Kidney epithelial cell (primary cell): Measurements from ENCODE around the gene ODAD4. TPM values are rescaled to one million over a fixed set of nuclear protein-coding genes. Genes with fewer than 3 reads are reported as not detected.
A peak's percentile ranks its signal among the peaks of the same experiment; 100 is the strongest.

Experiments used
- DNase-seq: peaks from one replicate; pipeline ENCODE4 v3.0.0-alpha.2; 2010; ENCODE audit warnings: low read depth
- H3K27me3 ChIP-seq: 2 replicates; pipeline ENCODE4 v1.6.0; 2011; ENCODE audit warnings: low read length; ENCODE audit not compliant: control insufficient read depth, insufficient read depth
- H3K36me3 ChIP-seq: 2 replicates; pipeline ENCODE4 v1.5.1; 2011; ENCODE audit warnings: low read length; ENCODE audit not compliant: control insufficient read depth, insufficient read depth
- H3K4me3 ChIP-seq: 2 replicates; pipeline ENCODE4 v1.5.1; 2011; ENCODE audit warnings: low read depth, mild to moderate bottlenecking, control low read depth, low read length
- CTCF ChIP-seq: IDR thresholded peaks from 2 replicates; pipeline ENCODE4 v1.5.1; 2011; ENCODE audit warnings: mild to moderate bottlenecking, moderate library complexity, low read length, control low read depth, inconsistent platforms; ENCODE audit not compliant: insufficient read depth, poor library complexity, severe bottlenecking
- total RNA-seq: library from RNA; depleted of rRNA; stranded (reverse); fragments of >200 nt; gene quantifications from 2 replicates; pipeline ENCODE4 v1.2.3, GENCODE V29; 2015

The ODAD4 gene
- total RNA-seq, 1 donor from 2014 or later, result 0.84 TPM

- no peaks in the 10 kb centered on the region for H3K27me3 ChIP-seq
- no peak for DNase-seq
- TF ChIP-seq CTCF, result no peak
- H3K4me3 ChIP-seq, result no peak overlapping the region
- peaks cover 6% of the 10 kb centered on the region for H3K36me3 ChIP-seq
Observed at GRCh38 chr17:41892021-41892376, 38.4 kb upstream of the ODAD4 start.

- Histone ChIP-seq H3K27me3 (no peaks in the 10 kb centered on the region), H3K4me3 (no peak overlapping the region), H3K36me3 (peaks cover 7% of the 10 kb centered on the region)
- no peak for TF ChIP-seq CTCF
- no peak for DNase-seq
Observed at GRCh38 chr17:41893384-41893783, 37.0 kb upstream of the ODAD4 start.

- H3K27me3 ChIP-seq, result no peaks in the 10 kb centered on the region
- H3K4me3 ChIP-seq, result no peak overlapping the region
- peak; percentile 76 for DNase-seq
- no peak for TF ChIP-seq CTCF
- H3K36me3 ChIP-seq, result peaks cover 7% of the 10 kb centered on the region
Observed at GRCh38 chr17:41894791-41895331, 35.6 kb upstream of the ODAD4 start.

- Histone ChIP-seq H3K36me3 (peaks cover 7% of the 10 kb centered on the region), H3K27me3 (no peaks in the 10 kb centered on the region), H3K4me3 (no peak overlapping the region)
- TF ChIP-seq CTCF, result no peak
- DNase-seq, result no peak
Observed at GRCh38 chr17:41895617-41896016, 34.8 kb upstream of the ODAD4 start.

GRCh38 chr17:41896726-41897125 lies 33.7 kb upstream of the ODAD4 start:
- Histone ChIP-seq H3K36me3 (peaks cover 10% of the 10 kb centered on the region), H3K27me3 (no peaks in the 10 kb centered on the region), H3K4me3 (no peak overlapping the region)
- no peak for DNase-seq
- no peak for TF ChIP-seq CTCF

- no peak for TF ChIP-seq CTCF
- DNase-seq, result no peak
- H3K4me3 ChIP-seq, result no peak overlapping the region
- H3K36me3 ChIP-seq, result peaks cover 11% of the 10 kb centered on the region
- H3K27me3 ChIP-seq, result no peaks in the 10 kb centered on the region
Observed at GRCh38 chr17:41901646-41902045, 28.8 kb upstream of the ODAD4 start.
